Measurements from ENCODE around the gene MPPED1. TPM values are rescaled to one million over a fixed set of nuclear protein-coding genes. Genes with fewer than 3 reads are reported as not detected.

The MPPED1 gene
- total RNA-seq, 1 experiment from 2014 or later, result 0.35 TPM

- Mint-ChIP-seq H3K27me3 (ENCODE audit: low read depth) (peaks cover 3% of the 10 kb centered on the region; the same call in 1 of the 2 replicates), H3K9me3 (no peaks in the 10 kb centered on the region), H3K4me3 (no peak overlapping the region), H3K27ac (no peak overlapping the region), H3K36me3 (no peaks in the 10 kb centered on the region), H3K4me1 (no peaks in the 10 kb centered on the region)
- TF ChIP-seq ESRRA (CRISPR knock-in tag; IDR thresholded peaks at IDR 0.05; ENCODE audit: borderline replicate concordance) (no peak), PRDM15 (CRISPR knock-in tag; IDR thresholded peaks at IDR 0.05) (no peak), NR3C1 (CRISPR knock-in tag; conservative IDR thresholded peaks at IDR 0.05; ENCODE audit: low read depth) (no peak), CREB1 (CRISPR knock-in tag; IDR thresholded peaks at IDR 0.05) (no peak), ZNF121 (CRISPR knock-in tag; IDR thresholded peaks at IDR 0.05) (no peak), HMGA2 (CRISPR knock-in tag; IDR thresholded peaks at IDR 0.05) (no peak), FOXP4 (CRISPR knock-in tag; IDR thresholded peaks at IDR 0.05) (no peak), FOXJ3 (CRISPR knock-in tag; IDR thresholded peaks at IDR 0.05; ENCODE audit: borderline replicate concordance) (no peak), ETV6 (CRISPR knock-in tag; IDR thresholded peaks at IDR 0.05) (no peak), MLX (CRISPR knock-in tag; IDR thresholded peaks at IDR 0.05) (no peak)
- POLR2A ChIA-PET, result no interaction called here
- DNase-seq (ENCODE audit: low spot score) (no peak), ATAC-seq (no peak)
- CTCF ChIA-PET, result interaction anchor here (1.0 to 3.0 kb wide), 12 partner anchors 10 to 455 kb away, joined by 3 to 12 read pairs (median 5); no protein-coding TSS in a partner anchor
Observed at GRCh38 chr22:43428521-43428920, 16.7 kb downstream of the MPPED1 start.

GRCh38 chr22:43429426-43429825 is 17.6 kb downstream of the MPPED1 start:
- Mint-ChIP-seq H3K9me3 (no peaks in the 10 kb centered on the region), H3K36me3 (no peaks in the 10 kb centered on the region), H3K4me3 (no peak overlapping the region), H3K4me1 (no peaks in the 10 kb centered on the region), H3K27ac (no peak overlapping the region), H3K27me3 (ENCODE audit: low read depth) (peaks cover 3% of the 10 kb centered on the region; the same call in 1 of the 2 replicates)
- no peak for DNase-seq (ENCODE audit: low spot score)
- POLR2A ChIA-PET, result no interaction called here
- no peak for ATAC-seq
- CTCF ChIA-PET, result interaction anchor here (1.0 to 1.5 kb wide), 2 partner anchors 87 to 454 kb away, joined by 3 to 6 read pairs; no protein-coding TSS in a partner anchor
- no peak for TF ChIP-seq ZNF423 (CRISPR knock-in tag; IDR thresholded peaks at IDR 0.05)
- no peak for TF ChIP-seq ZNF671 (CRISPR knock-in tag; IDR thresholded peaks at IDR 0.05)
- no peak for TF ChIP-seq EMX1 (CRISPR knock-in tag; IDR thresholded peaks at IDR 0.05)
- TF ChIP-seq ESRRA (CRISPR knock-in tag; IDR thresholded peaks at IDR 0.05; ENCODE audit: borderline replicate concordance), result no peak
- TF ChIP-seq RELA (CRISPR knock-in tag; IDR thresholded peaks at IDR 0.05; ENCODE audit: borderline replicate concordance), result no peak
- TF ChIP-seq RORB (CRISPR knock-in tag; IDR thresholded peaks at IDR 0.05), result no peak
- no peak for TF ChIP-seq ZNF232 (CRISPR knock-in tag; IDR thresholded peaks at IDR 0.05)

- no peak overlapping the region for H3K27ac Mint-ChIP-seq
- no peaks in the 10 kb centered on the region for H3K4me1 Mint-ChIP-seq
- H3K4me3 Mint-ChIP-seq, result no peak overlapping the region
- DNase-seq (ENCODE audit: low spot score), result no peak
- no peak for ATAC-seq
- no peaks in the 10 kb centered on the region for H3K36me3 Mint-ChIP-seq
- ChIA-PET CTCF (no interaction called here), POLR2A (no interaction called here)
- peaks cover 3% of the 10 kb centered on the region; the same call in 1 of the 2 replicates for H3K27me3 Mint-ChIP-seq (ENCODE audit: low read depth)
- H3K9me3 Mint-ChIP-seq, result no peaks in the 10 kb centered on the region
- no peak for TF ChIP-seq CTCF (IDR thresholded peaks at IDR 0.05)
- no peak for TF ChIP-seq ZMAT4 (CRISPR knock-in tag; IDR thresholded peaks at IDR 0.05)
- TF ChIP-seq GRHL2 (CRISPR knock-in tag; IDR thresholded peaks at IDR 0.05; ENCODE audit: insufficient replicate concordance, severe bottlenecking), result no peak
- TF ChIP-seq TEAD4 (CRISPR knock-in tag; IDR thresholded peaks at IDR 0.05), result no peak
- TF ChIP-seq ATF6 (CRISPR knock-in tag; IDR thresholded peaks at IDR 0.05), result no peak
- TF ChIP-seq MLX (CRISPR knock-in tag; IDR thresholded peaks at IDR 0.05), result no peak
Observed at GRCh38 chr22:43431808-43432554, 20.2 kb downstream of the MPPED1 start.

All from WTC11 (cell line).